Fibroblast of peridontal ligament (primary cell): ENCODE results near the gene CARNS1.

Source experiments
- DNase-seq: peaks from one replicate; pipeline ENCODE4 v3.0.0-alpha.2; 2010; ENCODE audit errors: extremely low read depth

The CARNS1 gene

GRCh38 chr11:67441098-67441563 is 25.7 kb downstream of the CARNS1 start:
- no peak for DNase-seq

GRCh38 chr11:67441731-67442351 is 26.4 kb downstream of the CARNS1 start:
- DNase-seq = no peak

DNA sequence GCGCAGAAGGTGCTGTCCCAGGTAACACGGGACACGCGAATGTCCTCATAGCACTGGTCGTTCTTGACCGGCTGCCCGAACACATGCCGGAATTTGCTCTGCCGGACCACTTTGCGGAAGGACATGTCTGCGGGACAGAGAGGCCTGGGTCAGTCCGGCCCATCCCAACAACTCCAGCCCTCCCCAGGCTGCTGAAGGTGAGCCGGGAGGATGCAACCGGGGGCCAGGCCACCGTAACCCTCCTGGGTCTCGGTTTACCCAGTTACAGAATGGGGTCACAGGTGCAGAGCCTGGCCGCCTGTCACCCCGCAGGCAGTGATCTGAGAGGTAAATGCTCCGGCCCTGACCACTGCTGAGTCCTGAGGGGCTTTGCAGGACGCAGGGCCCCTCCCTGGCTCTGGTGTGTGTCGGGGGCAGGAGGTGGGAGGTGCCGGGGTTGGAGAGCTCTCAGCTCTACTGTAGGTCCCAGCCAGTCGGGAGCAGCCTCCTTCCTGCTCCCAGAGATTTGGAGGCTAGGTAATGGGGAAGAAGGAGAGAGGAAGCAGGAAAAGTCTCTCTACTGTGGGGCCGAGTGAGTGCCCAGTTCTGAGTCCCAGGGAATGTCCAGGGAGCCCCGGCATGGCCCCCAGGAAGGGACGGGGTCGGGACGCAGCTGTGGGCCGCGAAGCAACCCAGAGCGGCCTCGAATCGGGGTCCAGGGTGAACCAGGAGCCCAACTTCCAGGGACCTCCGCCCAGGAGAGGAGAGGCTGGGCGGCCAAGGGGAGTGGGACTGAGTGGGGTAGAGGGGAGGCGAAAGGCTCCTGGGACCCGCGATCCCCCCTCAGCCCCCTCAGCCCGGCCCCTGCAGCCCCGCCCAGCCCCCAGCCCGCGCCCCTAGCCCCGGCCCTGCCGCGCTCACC is 27.3 kb downstream of the CARNS1 start:
- DNase-seq = no peak

- DNase-seq = no peak
Measured at GRCh38 chr11:67445515-67445914, 30.0 kb downstream of the CARNS1 start.

DNA sequence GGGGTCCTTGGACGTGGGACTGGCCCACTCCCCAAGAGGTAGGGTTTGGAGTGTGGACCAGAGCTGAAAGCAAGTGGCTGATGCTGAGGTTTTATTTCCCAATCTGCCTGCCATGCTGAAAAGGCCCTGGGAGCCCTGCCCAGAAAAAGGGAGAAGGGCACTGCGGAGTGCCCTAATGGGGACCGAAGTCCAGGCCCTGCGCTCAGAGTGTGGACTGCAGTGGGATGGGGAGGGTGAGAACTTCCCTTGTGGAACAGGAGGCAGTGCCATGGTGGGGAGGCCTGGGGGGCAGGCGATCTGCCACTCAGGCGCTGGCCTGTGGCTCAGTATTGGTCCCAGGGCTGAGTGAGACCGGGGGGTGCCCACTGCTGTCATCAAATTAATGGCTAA is 32.7 kb downstream of the CARNS1 start:
- DNase-seq = no peak

- no peak for DNase-seq
Measured at GRCh38 chr11:67449116-67449844, 33.8 kb downstream of the CARNS1 start.

- DNase-seq = no peak
Measured at GRCh38 chr11:67450796-67451657, 35.5 kb downstream of the CARNS1 start.

- no peak for DNase-seq
Measured at GRCh38 chr11:67451658-67451976, 36.1 kb downstream of the CARNS1 start.

GRCh38 chr11:67452141-67452952 is 36.9 kb downstream of the CARNS1 start, which contains the start of gene GPR152:
GPR152 (minus strand) TSS chr11:67452729; CDS start chr11:67452724, 5 bp downstream.
- no peak for DNase-seq

- DNase-seq = no peak
Measured at GRCh38 chr11:67453816-67454732, 38.6 kb downstream of the CARNS1 start.

DNA sequence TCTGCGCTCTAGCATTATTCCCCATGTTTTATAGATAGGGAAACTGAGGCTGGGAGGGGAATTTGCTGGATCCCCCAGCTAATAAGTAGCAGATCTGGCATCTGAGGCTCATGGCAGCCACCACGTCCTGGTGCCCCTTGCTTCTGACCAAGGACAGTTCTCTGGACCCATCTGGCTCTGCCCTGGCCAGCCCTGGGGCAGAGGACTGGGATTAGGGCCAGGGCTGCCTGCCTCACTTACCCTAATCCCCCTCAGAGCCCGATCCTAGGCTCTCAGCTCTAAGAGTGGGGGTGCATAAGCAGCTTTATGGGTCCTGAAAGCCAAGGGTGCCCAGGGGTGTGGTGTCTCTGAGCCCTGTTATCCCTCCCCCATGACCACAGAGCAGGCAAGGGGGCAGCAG is 39.6 kb downstream of the CARNS1 start, which contains the start of gene CABP4:
CABP4 (plus strand) TSS at position 301 of the 400 bp plus-strand sequence; CDS start at position 371, 70 bp downstream.
- no peak for DNase-seq

DNA sequence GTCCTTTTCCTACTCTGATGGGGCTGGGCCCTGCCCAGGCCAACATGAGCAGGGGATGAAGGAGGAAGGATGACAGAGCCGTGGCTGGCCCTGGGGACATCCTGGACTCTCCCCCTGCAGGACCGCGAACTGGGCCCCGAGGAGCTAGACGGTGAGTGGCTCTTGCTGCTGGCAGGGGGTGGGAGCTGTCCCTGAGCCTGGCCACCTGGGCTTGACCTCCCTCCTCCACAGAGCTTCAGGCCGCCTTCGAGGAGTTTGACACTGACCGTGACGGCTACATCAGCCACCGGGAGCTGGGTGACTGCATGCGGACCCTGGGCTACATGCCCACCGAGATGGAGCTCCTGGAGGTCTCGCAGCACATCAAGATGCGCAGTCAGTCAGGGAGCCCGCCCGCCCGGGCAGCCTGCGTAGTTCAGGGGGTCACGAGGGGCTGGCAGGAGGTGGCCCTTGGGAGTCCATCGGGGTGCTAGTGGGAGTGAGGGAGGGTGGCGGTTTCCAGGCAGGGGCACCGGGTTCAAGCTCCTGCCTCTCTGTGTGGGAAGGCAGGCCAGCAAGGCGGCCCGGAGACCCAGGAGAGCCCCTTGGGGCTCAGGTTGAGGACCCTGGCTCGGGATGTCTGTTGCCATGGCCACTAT is 40.7 kb downstream of the CARNS1 start:
- no peak for DNase-seq

GRCh38 chr11:67457453-67457852 is 42.0 kb downstream of the CARNS1 start:
- DNase-seq = no peak

DNA sequence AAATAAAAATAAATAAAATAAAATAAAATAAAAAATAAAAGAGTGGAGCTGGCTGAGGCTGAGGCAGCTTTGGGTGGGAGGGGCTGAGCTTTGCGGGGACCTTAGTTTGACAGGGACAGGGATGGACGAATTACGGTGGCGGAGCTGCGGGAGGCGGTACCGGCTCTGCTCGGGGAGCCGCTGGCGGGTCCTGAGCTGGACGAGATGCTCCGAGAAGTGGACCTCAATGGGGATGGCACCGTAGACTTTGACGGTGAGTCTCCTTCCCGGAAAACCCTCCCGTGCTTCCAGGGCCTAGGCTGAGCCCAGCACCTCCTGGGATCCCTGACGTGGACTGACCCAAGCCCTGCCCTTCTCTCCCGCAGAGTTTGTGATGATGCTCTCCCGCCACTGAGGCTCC is 42.8 kb downstream of the CARNS1 start:
- DNase-seq = no peak

GRCh38 chr11:67463186-67463585 is 47.7 kb downstream of the CARNS1 start:
- DNase-seq = no peak

- no peak for DNase-seq
Measured at GRCh38 chr11:67463680-67464410, 48.4 kb downstream of the CARNS1 start.

DNA sequence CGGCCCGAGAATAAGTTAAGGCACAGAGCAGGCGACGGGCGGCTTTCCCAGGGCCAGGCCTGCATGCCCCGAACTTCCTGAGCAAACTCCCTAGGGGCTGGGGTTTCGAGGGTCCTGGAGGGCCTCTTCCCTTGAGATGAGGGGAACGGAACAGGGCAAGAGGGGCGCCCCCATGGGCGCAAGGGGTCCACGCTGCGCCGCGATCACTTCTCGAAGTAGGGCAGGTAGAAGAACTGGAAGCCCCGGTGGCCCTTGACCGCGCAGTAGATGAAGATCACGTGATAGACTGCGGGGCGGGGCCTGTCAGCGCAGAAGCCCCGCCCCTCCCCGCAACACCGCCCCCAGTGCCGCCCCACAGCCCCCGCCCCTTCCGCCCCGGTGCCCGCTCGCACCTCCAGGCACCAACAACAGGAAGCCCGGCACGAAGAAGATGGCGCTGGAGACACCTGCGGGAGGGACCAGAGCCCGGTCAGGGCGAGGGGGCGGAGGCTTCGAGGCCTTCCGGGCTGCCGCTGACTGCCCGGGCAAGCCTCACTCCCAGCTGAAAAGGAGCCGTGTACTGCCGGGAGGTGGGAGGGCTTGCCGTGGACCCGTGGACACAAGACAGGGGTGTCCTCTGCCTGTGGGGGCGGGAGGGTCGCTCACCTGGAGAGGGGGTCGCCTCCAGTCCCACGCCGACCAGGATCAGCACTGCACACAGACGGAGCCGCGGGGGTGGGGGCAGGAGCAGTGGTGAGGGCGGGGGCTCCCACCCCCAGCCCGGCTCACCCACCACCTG is 49.1 kb downstream of the CARNS1 start:
- peak; percentile 23 for DNase-seq

DNA sequence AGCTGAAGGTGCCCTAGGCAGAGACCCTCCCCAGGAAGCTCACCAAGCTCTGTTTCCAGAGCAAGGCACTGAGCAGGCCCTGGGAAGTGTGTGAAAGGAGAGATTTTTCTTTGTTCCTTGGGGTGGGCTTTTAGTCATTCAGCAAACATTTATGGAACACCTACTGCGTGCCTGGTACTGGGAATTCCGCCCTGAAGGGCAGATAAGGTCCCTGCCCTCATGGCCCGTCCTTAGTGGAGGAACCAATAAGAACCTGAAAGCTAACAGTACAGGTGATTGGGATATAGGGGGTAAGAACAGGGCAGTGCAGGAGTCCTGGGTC is 49.7 kb downstream of the CARNS1 start:
- no peak for DNase-seq
